CD4-positive, alpha-beta memory T cell (primary cell): ENCODE data around the gene TGIF2. TPM values are rescaled to one million over a fixed set of nuclear protein-coding genes. Genes with fewer than 3 reads are reported as not detected.

ENCODE experiments used
- CTCF ChIA-PET: fragments of 350-600 bp; sonication (Branson Sonifier 250); formaldehyde crosslinking; loops from one replicate; lab custom pipeline; 2021; ENCODE audit warnings: inconsistent platforms; ENCODE audit not compliant: partially characterized antibody; lab: Charles Lee
- POLR2A ChIA-PET: fragments of 350-600 bp; sonication (Branson Sonifier 250); formaldehyde crosslinking; loops from one replicate; lab custom pipeline; 2021; ENCODE audit not compliant: partially characterized antibody; lab: Charles Lee
- DNase-seq, 5 donors: peaks; one replicate each; pipeline versions ENCODE4 v3.0.0 to v3.0.0-alpha.2; 2020 to 2022; ENCODE audit warnings: mixed read lengths in 1 of 5
- H3K27ac ChIP-seq: one replicate; pipeline ENCODE4 v1.7.0; 2013; ENCODE audit warnings: low read depth, low read length
- H3K27me3 ChIP-seq: 2 replicates; pipeline ENCODE4 v1.7.0; 2013; ENCODE audit warnings: mild to moderate bottlenecking, low read length, moderate library complexity; ENCODE audit not compliant: insufficient read depth
- H3K36me3 ChIP-seq: 2 replicates; pipeline ENCODE4 v1.7.0; 2013; ENCODE audit warnings: mild to moderate bottlenecking, low read length, moderate library complexity; ENCODE audit not compliant: insufficient read depth
- H3K4me1 ChIP-seq: 2 replicates; pipeline ENCODE4 v1.7.0; 2013; ENCODE audit warnings: mild to moderate bottlenecking, low read length, moderate library complexity; ENCODE audit not compliant: insufficient read depth
- H3K4me3 ChIP-seq, 2 donors: one replicate each; pipeline ENCODE4 v1.7.0; 2013; ENCODE audit warnings: low read length in 2 of 2, mild to moderate bottlenecking in 1 of 2
- H3K9me3 ChIP-seq, 2 donors: one replicate each; pipeline ENCODE4 v1.7.0; 2013; ENCODE audit warnings: low read length in 2 of 2, control low read depth in 1 of 2; ENCODE audit not compliant: control insufficient read depth in 1 of 2
- H3K27ac Mint-ChIP-seq, 7 donors: one replicate each; pipeline ENCODE4 v1.8.0; 2020 to 2021; ENCODE audit warnings: mixed read lengths in 7 of 7, mild to moderate bottlenecking in 6 of 7, inconsistent platforms in 3 of 7, moderate library complexity in 3 of 7
- H3K27me3 Mint-ChIP-seq, 2 donors: one replicate each; pipeline ENCODE4 v1.8.0; 2020 to 2021; ENCODE audit warnings: mixed read lengths in 2 of 2
- H3K36me3 Mint-ChIP-seq, 2 donors: one replicate each; pipeline ENCODE4 v1.8.0; 2020 to 2021; ENCODE audit warnings: mixed read lengths in 2 of 2, inconsistent platforms in 1 of 2, mild to moderate bottlenecking in 1 of 2
- H3K4me1 Mint-ChIP-seq, 4 donors: one replicate each; pipeline ENCODE4 v1.8.0; 2020 to 2021; ENCODE audit warnings: mixed read lengths in 4 of 4, mild to moderate bottlenecking in 1 of 4
- H3K4me3 Mint-ChIP-seq, 8 donors: one replicate each; pipeline ENCODE4 v1.8.0; 2020 to 2021; ENCODE audit warnings: mixed read lengths in 8 of 8, mild to moderate bottlenecking in 7 of 8, moderate library complexity in 6 of 8, inconsistent platforms in 3 of 8
- H3K9me3 Mint-ChIP-seq, 8 donors: one replicate each; pipeline ENCODE4 v1.8.0; 2020 to 2021; ENCODE audit warnings: mixed read lengths in 8 of 8, mild to moderate bottlenecking in 5 of 8, inconsistent platforms in 3 of 8, moderate library complexity in 1 of 8
- intact Hi-C: fragments of 100-400 bp; cut with micrococcal nuclease; formaldehyde crosslinking; loops from one replicate; pipeline ENCODE4 v1.15.1; 2023
- polyA plus RNA-seq, 2 donors: library from polyadenylated mRNA; unstranded; fragments of 300-500 nt; fragmentation: Illumina TruSeq; gene quantifications; one replicate each; pipeline ENCODE4 v1.2.3, GENCODE V29; 2021
- total RNA-seq, 2 experiments: library from RNA; stranded (reverse); gene quantifications; one replicate each; pipeline ENCODE4 v1.2.3, GENCODE V29; 2021

TGIF2 gene
- total and polyA plus RNA-seq, 4 experiments from 2014 or later: 19.2 to 35.0 (median 28.2) TPM

DNA sequence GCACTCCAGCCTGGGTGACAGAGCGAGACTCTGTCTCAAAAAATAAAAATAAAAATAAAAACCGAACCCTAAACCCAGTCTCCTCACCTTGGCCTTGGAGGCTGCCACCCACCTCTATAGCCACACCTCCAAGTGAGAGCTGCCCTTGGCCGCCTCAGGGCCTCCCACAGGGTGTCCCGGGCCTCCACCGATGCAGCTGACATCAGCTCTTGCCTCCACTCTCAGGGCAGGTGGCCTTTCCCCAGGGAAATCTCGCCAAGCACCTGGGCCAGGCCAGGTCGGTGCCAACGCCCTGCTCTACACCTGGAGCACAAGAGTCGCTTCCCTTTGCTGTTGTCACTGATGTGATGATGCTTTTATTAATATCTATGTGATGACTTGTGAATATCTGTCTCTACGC is 41.0 kb upstream of the TGIF2 start:
- intact Hi-C loops: no loop called here
- no peaks in the 10 kb centered on the region for H3K27me3 Mint-ChIP-seq
- ChIA-PET CTCF (no interaction called here), POLR2A (no interaction called here)
- H3K9me3 ChIP-seq: no peaks in the 10 kb centered on the region
- no peaks in the 10 kb centered on the region for H3K4me1 ChIP-seq
- no peak overlapping the region for H3K27ac ChIP-seq
- H3K27me3 ChIP-seq: no peaks in the 10 kb centered on the region
- no peaks in the 10 kb centered on the region for H3K4me1 Mint-ChIP-seq
- no peak for DNase-seq
- no peaks in the 10 kb centered on the region for H3K9me3 Mint-ChIP-seq
- H3K36me3 ChIP-seq: peaks cover 2% of the 10 kb centered on the region
- H3K4me3 Mint-ChIP-seq: no peak overlapping the region
- H3K36me3 Mint-ChIP-seq: peaks cover 4 to 6% of the 10 kb centered on the region in 2 donors
- no peak overlapping the region for H3K27ac Mint-ChIP-seq
- no peak overlapping the region for H3K4me3 ChIP-seq

DNA sequence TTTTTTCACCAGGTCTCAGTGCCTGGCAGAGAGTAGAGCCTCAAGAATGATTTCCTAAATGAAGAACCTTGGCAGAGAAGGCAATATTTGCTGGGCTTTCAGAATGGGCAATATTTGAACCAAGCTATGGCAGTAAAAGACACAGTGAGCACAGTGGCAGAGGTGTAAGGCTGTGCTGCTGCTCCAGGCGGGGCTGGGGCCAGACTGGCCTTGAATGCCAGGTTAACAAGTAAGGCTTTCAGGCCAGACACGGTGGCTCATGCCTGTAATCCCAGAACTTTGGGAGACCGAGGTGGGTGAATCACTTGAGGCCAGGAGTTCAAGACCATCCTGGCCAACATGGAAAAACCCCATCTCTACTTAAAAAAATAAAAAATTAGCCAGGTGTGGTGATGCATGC is 40.6 kb upstream of the TGIF2 start:
- no peaks in the 10 kb centered on the region for H3K4me1 Mint-ChIP-seq
- H3K27me3 Mint-ChIP-seq: no peaks in the 10 kb centered on the region
- no peak overlapping the region for H3K27ac Mint-ChIP-seq
- H3K36me3 Mint-ChIP-seq: peaks cover 0 to 2% of the 10 kb centered on the region in 2 donors
- Histone ChIP-seq H3K36me3 (no peaks in the 10 kb centered on the region), H3K9me3 (no peaks in the 10 kb centered on the region), H3K27ac (no peak overlapping the region), H3K27me3 (no peaks in the 10 kb centered on the region), H3K4me1 (no peaks in the 10 kb centered on the region), H3K4me3 (no peak overlapping the region)
- intact Hi-C loops: no loop called here
- ChIA-PET CTCF (no interaction called here), POLR2A (no interaction called here)
- H3K4me3 Mint-ChIP-seq: no peak overlapping the region
- H3K9me3 Mint-ChIP-seq: no peaks in the 10 kb centered on the region
- no peak for DNase-seq

DNA sequence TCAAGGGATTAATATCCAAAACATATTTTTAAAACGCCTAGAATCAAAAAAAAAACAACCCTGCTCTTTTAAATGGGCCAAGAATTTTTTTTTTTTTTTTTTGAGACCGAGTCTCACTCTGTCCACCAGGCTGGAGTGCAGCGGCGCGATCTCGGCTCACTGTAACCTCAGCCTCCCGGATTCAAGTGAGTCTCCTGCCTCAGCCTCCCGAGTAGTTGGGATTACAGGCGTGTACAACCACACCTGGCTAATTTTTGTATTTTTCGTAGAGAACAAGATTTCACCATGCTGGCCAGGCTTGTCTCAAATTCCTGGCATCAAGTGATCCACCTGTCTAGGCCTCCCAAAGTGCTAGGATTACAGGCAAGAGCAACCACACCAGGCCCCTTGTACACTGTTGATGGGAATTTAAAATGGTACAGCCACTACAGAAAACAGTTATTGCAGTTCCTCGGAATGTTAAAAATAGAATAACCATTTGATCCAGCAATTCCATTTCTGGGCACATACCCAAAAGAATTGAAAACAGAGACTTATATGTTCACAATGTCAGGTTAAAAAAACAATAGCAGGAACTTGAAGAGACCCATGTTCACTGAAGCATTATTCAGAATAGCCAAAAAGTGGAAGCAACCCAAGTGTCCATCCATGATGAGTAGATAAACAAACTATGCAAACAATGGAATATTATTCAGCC is 35.2 kb upstream of the TGIF2 start:
- Mint-ChIP-seq H3K27me3 (peaks cover 0 to 3% of the 10 kb centered on the region in 2 donors), H3K4me1 (no peaks in the 10 kb centered on the region), H3K9me3 (no peaks in the 10 kb centered on the region), H3K4me3 (no peak overlapping the region), H3K27ac (no peak overlapping the region), H3K36me3 (no peaks in the 10 kb centered on the region)
- POLR2A ChIA-PET: no interaction called here
- CTCF ChIA-PET: interaction anchor here (0.7 kb wide), 1 partner anchor 36 kb away, joined by 3 read pairs; no protein-coding TSS in a partner anchor
- Histone ChIP-seq H3K4me3 (no peak overlapping the region), H3K9me3 (no peaks in the 10 kb centered on the region), H3K27me3 (no peaks in the 10 kb centered on the region), H3K36me3 (no peaks in the 10 kb centered on the region), H3K27ac (no peak overlapping the region), H3K4me1 (no peaks in the 10 kb centered on the region)
- no peak for DNase-seq
- intact Hi-C loops: no loop called here

DNA sequence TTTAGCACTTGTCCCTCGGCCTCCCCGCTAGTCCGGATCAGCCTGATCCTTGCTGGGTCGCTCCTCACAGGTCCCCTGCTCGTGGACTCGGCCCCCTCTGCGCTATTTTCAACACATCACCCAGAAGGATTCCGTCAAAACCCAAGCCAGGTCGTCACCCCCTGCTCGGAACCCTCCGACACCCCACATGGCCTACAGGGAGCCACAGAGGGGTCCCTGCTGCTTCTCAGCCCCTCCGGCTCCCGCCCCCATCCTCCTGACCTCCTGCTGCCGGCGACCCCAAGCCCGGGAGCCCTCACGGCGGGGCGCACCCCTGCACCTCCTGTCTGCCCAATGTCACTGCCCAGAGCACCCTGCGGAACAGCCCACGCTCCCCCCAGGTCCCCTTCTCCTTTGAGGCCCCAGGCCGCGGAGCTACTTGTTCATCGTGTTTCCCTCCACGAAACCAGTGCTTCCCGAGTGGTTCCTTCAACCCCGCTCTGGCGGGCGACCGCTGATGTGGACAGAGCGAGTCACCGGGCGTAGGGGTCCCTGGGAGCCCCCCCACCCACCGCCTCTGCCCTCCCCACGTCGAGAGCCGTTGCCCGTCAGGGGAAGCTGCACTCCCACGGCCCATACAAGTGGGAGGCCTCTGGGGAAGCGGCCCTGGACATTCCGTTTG is 32.7 kb upstream of the TGIF2 start:
- POLR2A ChIA-PET: no interaction called here
- no peak overlapping the region for H3K4me3 ChIP-seq
- peak overlapping the region in 1 of 8 donors; percentile 23 for H3K4me3 Mint-ChIP-seq

DNA sequence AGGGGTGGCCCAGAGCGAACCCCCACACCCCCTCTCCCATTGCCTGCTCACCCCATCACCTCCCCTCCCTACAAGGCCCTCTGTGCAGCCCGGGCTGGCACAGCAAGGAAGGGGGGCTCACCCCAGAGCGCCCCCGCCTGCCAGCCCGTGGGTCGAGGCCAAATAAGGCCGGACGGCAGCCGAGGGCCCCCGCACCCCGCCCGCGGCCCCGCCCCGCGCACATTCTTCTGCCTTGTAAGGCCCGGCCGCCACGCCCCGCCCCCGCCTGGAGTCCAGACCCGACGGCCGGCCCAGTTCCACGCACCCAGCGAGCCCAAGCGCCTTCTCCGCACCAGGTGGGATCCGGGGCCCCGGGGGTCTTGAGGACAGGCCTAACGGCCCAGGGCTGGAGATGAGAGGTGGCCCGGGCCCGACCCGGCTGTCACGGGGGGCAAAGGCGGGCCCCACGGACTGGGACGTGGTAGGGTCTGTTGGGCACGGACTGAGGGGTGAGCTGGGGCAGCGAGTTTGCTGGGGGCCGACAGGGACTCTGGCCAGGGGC is 32.1 kb upstream of the TGIF2 start, which contains the start of gene MYL9:
Gene MYL9 (plus strand): TSS at position 293 of the 541 bp plus-strand sequence. CDS start 3,366 bp downstream, outside the sequence.
- DNase-seq: no peak
- Histone ChIP-seq H3K36me3 (no peaks in the 10 kb centered on the region), H3K4me1 (no peaks in the 10 kb centered on the region), H3K27me3 (no peaks in the 10 kb centered on the region), H3K9me3 (no peaks in the 10 kb centered on the region), H3K4me3 (no peak within 1 kb of the TSS), H3K27ac (no peak within 1 kb of the TSS)
- peaks cover 0 to 3% of the 10 kb centered on the region in 2 donors for H3K27me3 Mint-ChIP-seq
- H3K36me3 Mint-ChIP-seq: no peaks in the 10 kb centered on the region
- CTCF ChIA-PET: no interaction called here
- peak within 1 kb of the TSS in 1 of 8 donors; percentile 23 for H3K4me3 Mint-ChIP-seq
- POLR2A ChIA-PET: no interaction called here
- H3K27ac Mint-ChIP-seq: peak within 1 kb of the TSS in 1 of 7 donors; percentile 43
- H3K9me3 Mint-ChIP-seq: no peaks in the 10 kb centered on the region
- intact Hi-C loops: no loop called here
- H3K4me1 Mint-ChIP-seq: peaks cover 0 to 1% (median 0%) of the 10 kb centered on the region in 4 donors

More for the DNA sequence above, 32.7 kb upstream of the TGIF2 start:
- H3K4me1 ChIP-seq: no peaks in the 10 kb centered on the region
- CTCF ChIA-PET: no interaction called here
- no peaks in the 10 kb centered on the region for H3K9me3 Mint-ChIP-seq
- H3K27ac ChIP-seq: no peak overlapping the region
- H3K27ac Mint-ChIP-seq: peak overlapping the region in 1 of 7 donors; percentile 43
- H3K4me1 Mint-ChIP-seq: no peaks in the 10 kb centered on the region
- H3K36me3 ChIP-seq: no peaks in the 10 kb centered on the region
- intact Hi-C loops: no loop called here
- H3K36me3 Mint-ChIP-seq: no peaks in the 10 kb centered on the region
- H3K9me3 ChIP-seq: no peaks in the 10 kb centered on the region
- DNase-seq: no peak
- no peaks in the 10 kb centered on the region for H3K27me3 ChIP-seq
- H3K27me3 Mint-ChIP-seq: peaks cover 0 to 3% of the 10 kb centered on the region in 2 donors

DNA sequence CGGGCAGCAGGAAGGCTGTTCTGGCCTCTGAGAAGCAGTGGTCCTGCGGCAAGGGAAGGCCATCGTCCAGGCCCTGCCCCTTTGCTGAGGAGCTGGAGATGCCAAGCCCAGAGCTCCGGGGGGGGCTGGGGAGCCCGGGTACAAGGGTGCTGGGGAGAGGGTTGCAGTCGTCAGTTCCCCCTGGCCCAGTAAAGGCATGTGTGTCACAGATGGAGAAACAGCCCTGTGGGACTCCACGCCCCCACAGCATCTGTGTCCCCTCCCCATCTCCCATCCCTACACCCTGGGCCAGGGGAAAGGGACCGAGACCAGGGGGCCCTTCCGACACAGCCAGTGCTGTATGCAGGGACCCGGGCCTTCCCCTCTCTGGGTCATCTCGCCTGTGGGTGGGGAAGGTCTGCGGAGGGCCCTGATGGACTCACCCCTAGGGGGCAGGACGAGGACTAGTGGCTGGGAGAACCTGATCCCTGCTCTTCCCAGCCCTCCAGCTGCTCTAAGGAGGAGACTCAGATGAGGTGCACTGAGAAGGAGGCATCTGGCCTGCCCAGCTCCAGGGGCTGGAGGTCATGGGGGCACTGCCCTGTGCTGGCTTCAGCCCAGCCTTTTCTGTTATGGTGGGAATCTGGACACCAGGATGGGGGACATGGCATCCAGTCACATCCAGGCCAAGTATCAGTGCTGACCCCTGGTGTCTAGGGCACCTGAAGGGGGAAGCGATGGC is 31.5 kb upstream of the TGIF2 start:
- no peaks in the 10 kb centered on the region for H3K4me1 ChIP-seq
- peaks cover 0 to 1% (median 0%) of the 10 kb centered on the region in 4 donors for H3K4me1 Mint-ChIP-seq

More for the DNA sequence above, 31.5 kb upstream of the TGIF2 start:
- Histone ChIP-seq H3K27me3 (no peaks in the 10 kb centered on the region), H3K9me3 (no peaks in the 10 kb centered on the region), H3K36me3 (no peaks in the 10 kb centered on the region), H3K4me3 (no peak overlapping the region), H3K27ac (no peak overlapping the region)
- no peaks in the 10 kb centered on the region for H3K9me3 Mint-ChIP-seq
- peaks cover 0 to 3% of the 10 kb centered on the region in 2 donors for H3K27me3 Mint-ChIP-seq
- CTCF ChIA-PET: interaction anchor here (1.2 kb wide), 1 partner anchor 50 kb away, joined by 3 read pairs; no protein-coding TSS in a partner anchor
- no peaks in the 10 kb centered on the region for H3K36me3 Mint-ChIP-seq
- H3K27ac Mint-ChIP-seq: no peak overlapping the region
- intact Hi-C loops: no loop called here
- H3K4me3 Mint-ChIP-seq: no peak overlapping the region
- POLR2A ChIA-PET: no interaction called here
- DNase-seq: no peak
